WERI-Rb-1 (cell line): ENCODE data around the gene CD28.

Experiments
- DNase-seq: peaks from one replicate; pipeline ENCODE4 v3.0.0-alpha.2; 2020
- H3K27ac ChIP-seq: fragments of 250-450 bp; sonication (Bioruptor Pico); 2 replicates; pipeline ENCODE4 v1.5.1; 2020; ENCODE audit warnings: mild to moderate bottlenecking, moderate library complexity
- H3K27me3 ChIP-seq: fragments of 250-450 bp; sonication (Bioruptor Pico); 2 replicates; pipeline ENCODE4 v1.5.1; 2021; ENCODE audit warnings: mild to moderate bottlenecking, low read depth, moderate library complexity; ENCODE audit not compliant: insufficient read depth, severe bottlenecking
- H3K36me3 ChIP-seq: fragments of 250-450 bp; sonication (Bioruptor Pico); 2 replicates; pipeline ENCODE4 v1.5.1; 2020; ENCODE audit warnings: mild to moderate bottlenecking, moderate library complexity
- H3K4me3 ChIP-seq: 2 replicates; pipeline ENCODE4 v1.5.1; 2011; ENCODE audit warnings: low read depth, mild to moderate bottlenecking, control low read depth, low read length
- H3K9me3 ChIP-seq: fragments of 250-450 bp; sonication (Bioruptor Pico); 2 replicates; pipeline ENCODE4 v1.5.1; 2021; ENCODE audit warnings: mild to moderate bottlenecking, moderate library complexity; ENCODE audit not compliant: severe bottlenecking
- TF ChIP-seq, protein P1 (sequence below): IDR thresholded peaks from 2 replicates; pipeline ENCODE4 v1.5.1; 2011; ENCODE audit warnings: low read depth, mild to moderate bottlenecking, control low read depth, inconsistent platforms, low read length

CD28 gene

DNA sequence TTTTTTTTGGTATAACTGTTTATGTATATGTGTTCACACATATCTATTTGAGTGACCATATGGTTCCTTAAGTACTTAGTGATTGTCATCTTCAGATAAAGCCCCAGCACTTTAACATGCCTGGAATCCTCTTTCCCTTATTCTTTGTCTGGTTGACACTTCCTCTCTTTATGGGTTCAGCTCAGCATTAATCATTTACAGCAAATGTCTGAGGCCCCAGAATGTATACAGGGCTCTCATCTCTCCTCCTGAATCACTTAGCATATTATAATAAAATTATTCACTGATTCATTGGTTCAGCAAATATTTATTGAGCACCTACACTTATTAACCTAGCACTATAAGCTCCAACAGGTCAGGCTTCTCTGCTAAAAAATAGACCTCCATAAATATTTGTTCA is 43.5 kb upstream of the CD28 start:
- Histone ChIP-seq H3K36me3 (no peaks in the 10 kb centered on the region), H3K27ac (peak overlapping the region; percentile 34), H3K4me3 (no peak overlapping the region), H3K27me3 (no peaks in the 10 kb centered on the region), H3K9me3 (no peaks in the 10 kb centered on the region)
- TF ChIP-seq, protein P1, sequence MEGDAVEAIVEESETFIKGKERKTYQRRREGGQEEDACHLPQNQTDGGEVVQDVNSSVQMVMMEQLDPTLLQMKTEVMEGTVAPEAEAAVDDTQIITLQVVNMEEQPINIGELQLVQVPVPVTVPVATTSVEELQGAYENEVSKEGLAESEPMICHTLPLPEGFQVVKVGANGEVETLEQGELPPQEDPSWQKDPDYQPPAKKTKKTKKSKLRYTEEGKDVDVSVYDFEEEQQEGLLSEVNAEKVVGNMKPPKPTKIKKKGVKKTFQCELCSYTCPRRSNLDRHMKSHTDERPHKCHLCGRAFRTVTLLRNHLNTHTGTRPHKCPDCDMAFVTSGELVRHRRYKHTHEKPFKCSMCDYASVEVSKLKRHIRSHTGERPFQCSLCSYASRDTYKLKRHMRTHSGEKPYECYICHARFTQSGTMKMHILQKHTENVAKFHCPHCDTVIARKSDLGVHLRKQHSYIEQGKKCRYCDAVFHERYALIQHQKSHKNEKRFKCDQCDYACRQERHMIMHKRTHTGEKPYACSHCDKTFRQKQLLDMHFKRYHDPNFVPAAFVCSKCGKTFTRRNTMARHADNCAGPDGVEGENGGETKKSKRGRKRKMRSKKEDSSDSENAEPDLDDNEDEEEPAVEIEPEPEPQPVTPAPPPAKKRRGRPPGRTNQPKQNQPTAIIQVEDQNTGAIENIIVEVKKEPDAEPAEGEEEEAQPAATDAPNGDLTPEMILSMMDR: no peak
- no peak for DNase-seq

DNA sequence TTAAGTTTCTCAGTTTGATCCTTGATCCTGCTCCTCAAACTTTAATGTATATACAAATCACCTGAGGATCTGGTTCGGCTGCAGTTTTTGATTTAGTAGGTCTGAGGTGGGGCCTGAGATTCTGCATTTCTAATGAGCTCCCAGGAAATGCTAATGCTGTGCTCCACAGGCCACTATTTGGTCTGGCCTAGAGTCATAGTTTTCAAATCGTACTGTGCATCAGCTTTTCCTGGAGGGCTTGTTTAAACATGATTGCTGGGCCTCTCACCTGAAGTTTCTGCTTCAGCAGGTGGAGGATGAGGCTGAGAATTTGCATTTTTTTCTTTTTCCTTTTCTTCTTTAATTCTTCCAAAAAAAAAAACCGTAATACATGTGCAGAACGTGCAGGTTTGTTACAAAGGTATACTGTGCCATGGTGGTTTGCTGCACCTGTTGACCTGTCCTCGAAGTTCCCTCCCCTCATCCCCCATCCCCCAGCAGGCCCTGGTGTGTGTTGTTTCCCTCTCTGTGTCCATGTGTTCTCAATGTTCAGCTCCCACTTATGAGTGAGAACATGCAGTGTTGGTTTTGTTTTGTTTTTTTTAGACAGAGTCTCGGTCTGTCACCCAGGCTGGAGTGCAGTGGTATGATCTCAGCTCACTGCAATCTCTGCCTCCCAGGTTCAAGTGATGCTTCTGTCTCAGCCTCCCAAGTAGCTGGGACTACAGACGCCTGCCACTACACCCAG is 42.2 kb upstream of the CD28 start:
- TF ChIP-seq, protein P1: no peak
- Histone ChIP-seq H3K9me3 (no peaks in the 10 kb centered on the region), H3K27me3 (no peaks in the 10 kb centered on the region), H3K27ac (peak overlapping the region; percentile 34; the same call in 1 of the 2 replicates), H3K4me3 (no peak overlapping the region), H3K36me3 (no peaks in the 10 kb centered on the region)
- DNase-seq: no peak

DNA sequence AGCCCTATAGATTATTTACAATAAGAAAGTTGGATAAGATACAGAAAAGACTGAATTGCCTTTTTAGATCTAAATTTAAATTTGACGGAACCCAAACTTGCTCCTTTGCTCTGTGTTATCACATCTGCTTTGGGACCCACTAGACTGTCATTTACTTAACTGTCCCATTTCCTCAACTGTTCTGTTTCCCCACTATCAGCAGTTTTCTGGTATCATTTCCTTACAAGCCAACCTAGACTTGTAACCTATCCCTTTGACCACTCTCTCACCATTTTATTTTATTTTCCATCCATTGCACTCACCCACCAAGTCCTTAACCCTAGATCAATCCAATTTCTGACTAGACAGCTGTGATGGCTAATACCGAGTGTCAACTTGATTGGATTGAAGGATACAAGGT is 38.6 kb upstream of the CD28 start:
- Histone ChIP-seq H3K4me3 (no peak overlapping the region), H3K27ac (no peak overlapping the region), H3K9me3 (no peaks in the 10 kb centered on the region), H3K27me3 (no peaks in the 10 kb centered on the region), H3K36me3 (no peaks in the 10 kb centered on the region)
- TF ChIP-seq, protein P1: no peak
- DNase-seq: no peak

DNA sequence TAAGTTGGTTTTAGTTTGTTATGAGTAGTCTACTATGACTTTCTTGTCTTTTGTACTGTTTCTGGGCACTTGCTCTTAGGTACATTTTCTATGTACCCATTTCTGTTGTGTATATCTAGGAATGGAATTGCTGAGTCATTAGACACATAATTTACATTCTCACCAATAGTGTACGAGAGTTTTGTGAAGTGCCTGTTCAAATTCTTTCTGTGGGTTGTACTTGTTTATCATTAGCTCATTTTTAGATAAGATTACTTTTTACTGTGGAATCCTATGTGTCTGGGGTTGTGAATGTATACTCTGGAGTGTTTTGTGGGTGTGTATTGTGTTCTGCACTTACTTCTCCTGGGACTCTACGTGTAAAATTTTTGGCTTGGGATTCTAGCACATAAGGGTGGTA is 36.6 kb upstream of the CD28 start:
- Histone ChIP-seq H3K27me3 (no peaks in the 10 kb centered on the region), H3K9me3 (no peaks in the 10 kb centered on the region), H3K36me3 (no peaks in the 10 kb centered on the region), H3K4me3 (no peak overlapping the region), H3K27ac (no peak overlapping the region)
- no peak for DNase-seq
- TF ChIP-seq, protein P1: no peak

DNA sequence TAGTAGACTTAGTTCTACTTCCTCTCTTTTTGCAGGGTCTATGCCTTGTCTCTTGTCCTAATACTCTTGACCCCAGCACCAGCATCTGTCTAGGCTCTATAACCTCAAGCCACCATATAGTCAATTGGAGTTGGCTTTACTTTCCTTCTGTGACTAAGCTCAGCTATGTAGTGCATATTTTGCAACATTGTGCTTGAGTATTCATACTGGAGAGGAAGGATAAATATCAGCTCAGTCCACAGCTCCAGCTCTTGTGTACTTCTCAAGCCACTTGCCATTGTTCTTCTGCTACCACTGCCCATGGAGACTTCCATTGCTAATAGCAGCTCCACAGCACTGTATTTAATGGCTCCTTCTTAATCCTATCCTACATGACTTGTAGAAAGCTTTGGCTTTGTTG is 35.5 kb upstream of the CD28 start:
- TF ChIP-seq, protein P1: no peak
- Histone ChIP-seq H3K27me3 (no peaks in the 10 kb centered on the region), H3K27ac (no peak overlapping the region), H3K36me3 (no peaks in the 10 kb centered on the region), H3K9me3 (no peaks in the 10 kb centered on the region), H3K4me3 (no peak overlapping the region)
- DNase-seq: no peak

DNA sequence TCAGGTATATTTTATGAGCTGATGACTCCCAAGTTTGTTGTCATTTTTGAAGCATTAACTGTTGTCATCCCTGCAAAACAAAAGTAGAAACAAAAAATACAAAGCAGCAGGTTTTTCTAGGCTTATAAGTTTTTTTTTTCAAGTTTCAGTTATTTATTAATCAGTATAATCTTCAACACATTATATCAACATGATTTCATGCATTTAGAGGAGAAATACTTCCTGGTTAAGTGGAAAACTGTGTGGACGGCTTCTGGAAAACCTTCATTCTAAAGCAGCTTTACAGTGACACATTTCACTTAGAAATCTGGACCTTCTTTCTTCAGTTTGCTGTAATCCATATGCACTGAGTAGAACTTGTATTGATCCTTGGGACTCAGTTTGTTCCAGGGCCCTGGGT is 34.6 kb upstream of the CD28 start:
- no peaks in the 10 kb centered on the region for H3K36me3 ChIP-seq
- no peaks in the 10 kb centered on the region for H3K27me3 ChIP-seq
- H3K9me3 ChIP-seq: no peaks in the 10 kb centered on the region
- no peak for DNase-seq
- TF ChIP-seq, protein P1: no peak
- no peak overlapping the region for H3K4me3 ChIP-seq
- H3K27ac ChIP-seq: no peak overlapping the region
